WTC11 (cell line): ENCODE data around the gene MPND. TPM values are rescaled to one million over a fixed set of nuclear protein-coding genes. Genes with fewer than 3 reads are reported as not detected.

Source experiments
- ATAC-seq: fragments of 200-7000 bp; cut with Tn5 transposase; 2 replicates; pipeline ENCODE4 v1.10.0; 2021; ENCODE audit warnings: mild to moderate bottlenecking, moderate library complexity
- CTCF ChIA-PET: fragments of 300-600 bp; sonication (Branson Sonifier 250); formaldehyde crosslinking; loops from one replicate; lab custom pipeline; 2021; ENCODE audit warnings: antibody characterized with exemption; lab: Charles Lee
- POLR2A ChIA-PET: fragments of 350-600 bp; sonication (Branson Sonifier 250); formaldehyde crosslinking; loops from one replicate; lab custom pipeline; 2021; ENCODE audit warnings: antibody characterized with exemption; lab: Charles Lee
- DNase-seq: peaks from one replicate; pipeline ENCODE4 v3.0.0; 2021; ENCODE audit warnings: low spot score
- H3K27ac Mint-ChIP-seq: 2 replicates; pipeline ENCODE4 v1.8.0; 2021; ENCODE audit warnings: mixed read lengths
- H3K27me3 Mint-ChIP-seq: 2 replicates; pipeline ENCODE4 v1.8.0; 2021; ENCODE audit warnings: low read depth, mild to moderate bottlenecking, moderate library complexity, mixed read lengths
- H3K36me3 Mint-ChIP-seq: 2 replicates; pipeline ENCODE4 v1.8.0; 2021; ENCODE audit warnings: mixed read lengths
- H3K4me1 Mint-ChIP-seq: 2 replicates; pipeline ENCODE4 v1.8.0; 2022; ENCODE audit warnings: mixed read lengths
- H3K4me3 Mint-ChIP-seq: 2 replicates; pipeline ENCODE4 v1.8.0; 2021; ENCODE audit warnings: mild to moderate bottlenecking, moderate library complexity, mixed read lengths
- H3K9me3 Mint-ChIP-seq: 2 replicates; pipeline ENCODE4 v1.8.0; 2021; ENCODE audit warnings: mixed read lengths
- AFF4 ChIP-seq: sonication (generic); formaldehyde crosslinking; IDR thresholded peaks from 2 replicates; pipeline ENCODE4 v1.8.1; 2023; ENCODE audit warnings: mild to moderate bottlenecking, missing genetic modification reagents, borderline replicate concordance
- CBFB ChIP-seq: sonication (generic); formaldehyde crosslinking; IDR thresholded peaks from 2 replicates; pipeline ENCODE4 v1.8.1; 2022; ENCODE audit warnings: mild to moderate bottlenecking, low read depth, missing genetic modification reagents
- CREM ChIP-seq: sonication (generic); formaldehyde crosslinking; IDR thresholded peaks from 2 replicates; pipeline ENCODE4 v1.8.1; 2022; ENCODE audit warnings: mild to moderate bottlenecking, missing genetic modification reagents, moderate library complexity
- ELF4 ChIP-seq: sonication (generic); formaldehyde crosslinking; IDR thresholded peaks from 2 replicates; pipeline ENCODE4 v1.8.1; 2022; ENCODE audit warnings: low read depth, mild to moderate bottlenecking, moderate library complexity, missing genetic modification reagents
- EMX1 ChIP-seq: fragments of 250-450 bp; sonication (Bioruptor Pico); IDR thresholded peaks from 2 replicates; pipeline ENCODE4 v1.8.0; 2021; ENCODE audit warnings: mild to moderate bottlenecking
- GRHL2 ChIP-seq: fragments of 250-450 bp; sonication (Bioruptor Pico); IDR thresholded peaks from 2 replicates; pipeline ENCODE4 v1.8.0; 2022; ENCODE audit warnings: mild to moderate bottlenecking, moderate library complexity; ENCODE audit not compliant: insufficient replicate concordance, severe bottlenecking
- HMGXB4 ChIP-seq: sonication (generic); formaldehyde crosslinking; IDR thresholded peaks from 2 replicates; pipeline ENCODE4 v1.8.1; 2023; ENCODE audit warnings: mild to moderate bottlenecking, moderate library complexity, missing genetic modification reagents
- KAT7 ChIP-seq: sonication (generic); formaldehyde crosslinking; IDR thresholded peaks from 2 replicates; pipeline ENCODE4 v1.8.1; 2023; ENCODE audit warnings: missing genetic modification reagents, mild to moderate bottlenecking, borderline replicate concordance
- MYBL2 ChIP-seq: sonication (generic); formaldehyde crosslinking; IDR thresholded peaks from 2 replicates; pipeline ENCODE4 v1.8.1; 2023; ENCODE audit warnings: mild to moderate bottlenecking, moderate library complexity, missing genetic modification reagents
- NFATC4 ChIP-seq: fragments of 250-450 bp; sonication (Bioruptor Pico); IDR thresholded peaks from 2 replicates; pipeline ENCODE4 v1.9.0; 2021; ENCODE audit warnings: mild to moderate bottlenecking
- TCF7 ChIP-seq: sonication (generic); formaldehyde crosslinking; IDR thresholded peaks from 2 replicates; pipeline ENCODE4 v1.8.0; 2022; ENCODE audit warnings: mild to moderate bottlenecking, low read depth, missing genetic modification reagents, moderate library complexity
- TEAD4 ChIP-seq: sonication (generic); formaldehyde crosslinking; IDR thresholded peaks from 2 replicates; pipeline ENCODE4 v1.8.0; 2022; ENCODE audit warnings: mild to moderate bottlenecking, missing genetic modification reagents
- TP53 ChIP-seq: sonication (generic); formaldehyde crosslinking; IDR thresholded peaks from 2 replicates; pipeline ENCODE4 v1.8.1; 2023; ENCODE audit warnings: mild to moderate bottlenecking, missing genetic modification reagents
- ZNF138 ChIP-seq: sonication (generic); formaldehyde crosslinking; conservative IDR thresholded peaks from 2 replicates; pipeline ENCODE4 v1.8.1; 2022; ENCODE audit warnings: mild to moderate bottlenecking, moderate library complexity, missing genetic modification reagents
- total RNA-seq: library from RNA; stranded (reverse); gene quantifications from 3 replicates; pipeline ENCODE4 v1.2.3, GENCODE V29; 2021
- TF ChIP-seq, protein P1 (sequence below): sonication (generic); formaldehyde crosslinking; IDR thresholded peaks from 2 replicates; pipeline ENCODE4 v1.8.0; 2023; ENCODE audit warnings: missing genetic modification reagents, mild to moderate bottlenecking, borderline replicate concordance

The MPND gene
- total RNA-seq, 1 experiment from 2014 or later, result 28.3 TPM

- TF ChIP-seq, protein P1, sequence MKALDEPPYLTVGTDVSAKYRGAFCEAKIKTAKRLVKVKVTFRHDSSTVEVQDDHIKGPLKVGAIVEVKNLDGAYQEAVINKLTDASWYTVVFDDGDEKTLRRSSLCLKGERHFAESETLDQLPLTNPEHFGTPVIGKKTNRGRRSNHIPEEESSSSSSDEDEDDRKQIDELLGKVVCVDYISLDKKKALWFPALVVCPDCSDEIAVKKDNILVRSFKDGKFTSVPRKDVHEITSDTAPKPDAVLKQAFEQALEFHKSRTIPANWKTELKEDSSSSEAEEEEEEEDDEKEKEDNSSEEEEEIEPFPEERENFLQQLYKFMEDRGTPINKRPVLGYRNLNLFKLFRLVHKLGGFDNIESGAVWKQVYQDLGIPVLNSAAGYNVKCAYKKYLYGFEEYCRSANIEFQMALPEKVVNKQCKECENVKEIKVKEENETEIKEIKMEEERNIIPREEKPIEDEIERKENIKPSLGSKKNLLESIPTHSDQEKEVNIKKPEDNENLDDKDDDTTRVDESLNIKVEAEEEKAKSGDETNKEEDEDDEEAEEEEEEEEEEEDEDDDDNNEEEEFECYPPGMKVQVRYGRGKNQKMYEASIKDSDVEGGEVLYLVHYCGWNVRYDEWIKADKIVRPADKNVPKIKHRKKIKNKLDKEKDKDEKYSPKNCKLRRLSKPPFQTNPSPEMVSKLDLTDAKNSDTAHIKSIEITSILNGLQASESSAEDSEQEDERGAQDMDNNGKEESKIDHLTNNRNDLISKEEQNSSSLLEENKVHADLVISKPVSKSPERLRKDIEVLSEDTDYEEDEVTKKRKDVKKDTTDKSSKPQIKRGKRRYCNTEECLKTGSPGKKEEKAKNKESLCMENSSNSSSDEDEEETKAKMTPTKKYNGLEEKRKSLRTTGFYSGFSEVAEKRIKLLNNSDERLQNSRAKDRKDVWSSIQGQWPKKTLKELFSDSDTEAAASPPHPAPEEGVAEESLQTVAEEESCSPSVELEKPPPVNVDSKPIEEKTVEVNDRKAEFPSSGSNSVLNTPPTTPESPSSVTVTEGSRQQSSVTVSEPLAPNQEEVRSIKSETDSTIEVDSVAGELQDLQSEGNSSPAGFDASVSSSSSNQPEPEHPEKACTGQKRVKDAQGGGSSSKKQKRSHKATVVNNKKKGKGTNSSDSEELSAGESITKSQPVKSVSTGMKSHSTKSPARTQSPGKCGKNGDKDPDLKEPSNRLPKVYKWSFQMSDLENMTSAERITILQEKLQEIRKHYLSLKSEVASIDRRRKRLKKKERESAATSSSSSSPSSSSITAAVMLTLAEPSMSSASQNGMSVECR, result no peak
- TF ChIP-seq TCF7, result peak; percentile 56; the same call in 1 of the 2 replicates
Observed at GRCh38 chr19:4402171-4403004, 59.0 kb downstream of the MPND start, which contains the start of gene CHAF1A (continued).

- no peaks in the 10 kb centered on the region for H3K9me3 Mint-ChIP-seq
- peaks cover 24% of the 10 kb centered on the region for H3K36me3 Mint-ChIP-seq
- no peak for ATAC-seq
- TF ChIP-seq MYBL2 (CRISPR knock-in tag) (peak; percentile 5; the same call in 1 of the 2 replicates), EMX1 (peak; percentile 45; the same call in 1 of the 2 replicates), NFATC4 (CRISPR knock-in tag) (peak; percentile 53; the same call in 1 of the 2 replicates), TEAD4 (CRISPR knock-in tag) (0 out of 2 replicates have a peak, but pooled peaks have one; percentile 21), GRHL2 (CRISPR knock-in tag) (no peak)
- ChIA-PET CTCF (interaction anchor here (1.0 to 1.4 kb wide), 2 partner anchors 12 to 120 kb away, joined by 3 to 11 read pairs; no protein-coding TSS in a partner anchor), POLR2A (no interaction called here)
- peak overlapping the region; percentile 96 for H3K4me3 Mint-ChIP-seq
- peak overlapping the region; percentile 93 for H3K27ac Mint-ChIP-seq
- no peak for DNase-seq
- peaks cover 64% of the 10 kb centered on the region for H3K4me1 Mint-ChIP-seq
- no peaks in the 10 kb centered on the region for H3K27me3 Mint-ChIP-seq
Observed at GRCh38 chr19:4403005-4403761, 59.8 kb downstream of the MPND start.

GRCh38 chr19:4405977-4406376 lies 62.6 kb downstream of the MPND start:
- DNase-seq (no peak), ATAC-seq (no peak)
- peak overlapping the region; percentile 94 for H3K27ac Mint-ChIP-seq
- CTCF ChIA-PET, result interaction anchor here (0.6 to 0.8 kb wide), 2 partner anchors 15 to 161 kb away, joined by 3 to 4 read pairs; no protein-coding TSS in a partner anchor
- peaks cover 41% of the 10 kb centered on the region for H3K36me3 Mint-ChIP-seq
- peak overlapping the region; percentile 27 for H3K4me3 Mint-ChIP-seq
- no peaks in the 10 kb centered on the region for H3K9me3 Mint-ChIP-seq
- POLR2A ChIA-PET, result no interaction called here
- TF ChIP-seq EMX1, result no peak
- no peak for TF ChIP-seq KAT7
- TF ChIP-seq CREM (CRISPR knock-in tag), result no peak
- TF ChIP-seq ZNF138, result no peak
- peaks cover 75% of the 10 kb centered on the region for H3K4me1 Mint-ChIP-seq
- H3K27me3 Mint-ChIP-seq, result no peaks in the 10 kb centered on the region

GRCh38 chr19:4406626-4407025 lies 63.3 kb downstream of the MPND start:
- CTCF ChIA-PET, result no interaction called here
- peaks cover 45% of the 10 kb centered on the region for H3K36me3 Mint-ChIP-seq
- H3K9me3 Mint-ChIP-seq, result no peaks in the 10 kb centered on the region
- H3K27ac Mint-ChIP-seq, result peak overlapping the region; percentile 90
- no peak for ATAC-seq
- peaks cover 72% of the 10 kb centered on the region for H3K4me1 Mint-ChIP-seq
- H3K27me3 Mint-ChIP-seq, result no peaks in the 10 kb centered on the region
- H3K4me3 Mint-ChIP-seq, result no peak overlapping the region; the same call in 1 of the 2 replicates
- DNase-seq, result no peak
- POLR2A ChIA-PET, result no interaction called here
- TF ChIP-seq AFF4 (no peak), ELF4 (CRISPR knock-in tag) (no peak), KAT7 (no peak), HMGXB4 (CRISPR knock-in tag) (no peak), CBFB (CRISPR knock-in tag) (no peak), TP53 (no peak), CREM (CRISPR knock-in tag) (no peak)
